T follicular helper cell (primary cell): ENCODE results near the gene RREB1.
"Not testable (repeated sequence)": the region's sequence is repeated elsewhere in the genome, so short reads cannot be mapped to it uniquely, and the experiment has no call there.

Experiments used
- DNase-seq: peaks from one replicate; pipeline ENCODE4 v3.0.0-alpha.2; 2020; ENCODE audit warnings: low read depth

The RREB1 gene

DNA sequence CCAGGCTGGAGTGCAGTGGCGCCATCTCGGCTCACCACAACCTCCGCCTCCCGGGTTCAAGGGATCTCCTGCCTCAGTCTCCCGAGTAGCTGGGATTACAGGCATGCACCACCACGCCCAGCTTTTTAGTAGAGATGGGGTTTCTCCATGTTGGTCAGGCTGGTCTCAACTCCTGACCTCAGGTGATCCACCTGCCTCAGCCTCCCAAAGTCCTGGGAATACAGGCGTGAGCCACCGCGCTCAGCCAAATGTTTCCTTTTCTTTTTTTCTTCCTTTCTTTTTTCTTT, 155.7 kb downstream of the RREB1 start:
- DNase-seq = not testable (repeated sequence)

DNA sequence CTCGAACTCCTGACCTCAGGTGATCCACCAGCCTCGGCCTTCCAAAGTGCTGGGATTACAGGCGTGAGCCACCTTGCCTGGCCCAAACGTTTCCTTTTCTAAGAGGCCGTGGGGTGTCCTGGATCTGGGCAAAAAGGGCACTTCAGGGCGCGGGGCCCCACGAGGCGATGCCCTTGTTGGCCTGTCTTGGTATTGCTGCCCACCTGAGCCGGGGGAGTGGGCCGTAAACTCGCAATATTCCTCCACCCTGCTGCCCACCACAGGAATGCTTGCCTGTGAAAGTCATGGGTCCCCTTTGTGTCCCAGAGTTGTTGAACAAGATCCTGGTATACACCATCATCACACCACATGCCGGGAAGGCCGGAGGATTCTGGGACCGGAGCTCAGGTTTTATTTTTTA, 156.3 kb downstream of the RREB1 start:
- DNase-seq = no peak

DNA sequence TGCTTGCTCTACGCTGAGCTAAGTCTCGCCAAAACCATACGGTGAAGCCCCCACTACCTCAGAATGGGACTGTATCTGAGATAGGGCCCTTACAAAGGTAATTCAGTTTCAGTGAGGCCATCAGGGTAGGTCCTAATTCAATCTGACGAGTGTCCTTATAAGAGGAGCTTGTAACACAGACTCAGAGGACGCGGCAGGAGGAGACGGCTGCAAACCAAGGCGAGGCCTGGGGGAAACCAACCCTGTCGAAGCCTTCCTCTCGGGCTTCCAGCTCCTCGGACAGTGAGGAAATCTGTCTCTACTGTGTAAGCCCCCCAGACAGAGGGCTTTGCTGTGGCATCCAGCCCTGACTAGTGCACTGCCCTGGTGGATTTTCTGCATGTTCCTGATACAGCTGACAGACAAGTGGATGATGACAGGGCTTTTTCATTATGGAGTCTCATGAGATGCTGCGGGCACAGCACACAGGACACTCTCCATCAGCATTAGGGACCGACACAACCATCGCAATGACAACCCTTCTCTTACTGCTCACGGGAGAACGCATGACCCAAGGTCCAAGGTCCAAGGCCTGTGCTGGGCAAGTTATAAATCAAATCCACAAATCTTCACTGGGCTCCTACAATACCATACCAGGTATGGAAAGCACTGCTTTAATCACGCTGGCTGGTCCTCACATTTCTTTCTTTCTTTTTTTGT, 157.1 kb downstream of the RREB1 start:
- no peak for DNase-seq

DNA sequence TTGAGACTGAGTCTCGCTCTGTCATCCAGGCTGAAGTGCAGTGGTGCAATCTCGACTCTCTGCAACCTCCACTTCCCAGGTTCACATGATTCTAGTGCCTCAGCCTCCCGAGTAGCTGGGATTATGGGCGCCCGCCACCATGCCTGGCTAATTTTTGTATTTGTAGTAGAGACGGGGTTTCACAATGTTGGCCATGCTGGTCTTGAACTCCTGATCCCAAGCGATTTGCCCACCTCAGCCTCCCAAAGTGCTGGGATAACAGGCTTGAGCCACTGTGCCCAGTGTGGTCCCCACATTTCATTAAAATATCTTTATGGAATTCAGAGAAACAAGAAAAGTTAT, 157.6 kb downstream of the RREB1 start:
- DNase-seq = not testable (repeated sequence)

DNA sequence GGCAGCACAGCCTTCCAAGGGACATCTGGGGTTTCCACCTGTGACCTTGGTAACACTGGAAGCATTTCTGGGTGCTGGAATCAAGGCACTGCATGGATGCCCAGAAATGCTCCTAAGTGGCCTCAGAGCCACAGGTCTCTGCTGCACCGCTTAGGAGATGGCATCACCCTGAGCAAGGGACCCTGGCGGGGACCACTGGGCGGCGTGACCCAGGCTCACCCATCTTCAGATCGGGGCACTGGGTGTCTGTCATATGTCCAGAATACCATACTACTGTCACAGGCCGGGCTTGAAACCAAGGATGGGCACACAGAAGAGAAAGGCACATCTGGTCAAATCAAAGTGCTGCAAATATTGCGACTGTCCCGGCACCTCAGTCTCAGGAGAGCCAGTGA, 159.3 kb downstream of the RREB1 start:
- DNase-seq = no peak

DNA sequence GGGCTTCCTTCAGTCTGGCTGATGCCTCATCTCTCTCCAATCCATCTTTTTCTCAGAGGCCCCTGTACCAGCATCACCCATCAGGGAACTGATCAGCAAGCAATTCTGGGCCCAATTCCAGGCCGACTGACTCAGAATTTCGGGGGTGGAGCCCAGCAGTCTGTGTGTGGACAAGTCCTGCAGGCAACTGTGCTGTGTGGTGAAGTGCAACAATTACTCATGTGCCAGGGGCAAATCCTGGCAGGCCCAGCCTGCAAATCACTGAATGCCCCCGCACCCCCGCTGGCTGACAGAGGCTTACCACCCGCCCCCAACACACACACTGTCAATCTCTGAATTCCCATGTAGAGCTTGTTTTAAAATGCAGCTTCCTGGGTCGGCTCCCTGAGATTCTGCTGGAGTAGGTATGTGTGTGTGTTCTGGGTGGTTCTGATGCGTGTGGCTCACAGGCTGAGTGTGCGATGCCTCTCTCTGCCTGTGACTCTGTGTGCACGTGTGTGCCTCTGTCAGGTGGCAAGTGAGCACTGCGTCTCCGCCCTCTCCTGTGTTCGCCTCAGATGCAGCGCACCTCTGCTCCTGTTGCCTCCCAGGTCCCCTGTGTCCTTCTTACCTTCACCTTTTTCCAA, 159.8 kb downstream of the RREB1 start:
- no peak for DNase-seq

DNA sequence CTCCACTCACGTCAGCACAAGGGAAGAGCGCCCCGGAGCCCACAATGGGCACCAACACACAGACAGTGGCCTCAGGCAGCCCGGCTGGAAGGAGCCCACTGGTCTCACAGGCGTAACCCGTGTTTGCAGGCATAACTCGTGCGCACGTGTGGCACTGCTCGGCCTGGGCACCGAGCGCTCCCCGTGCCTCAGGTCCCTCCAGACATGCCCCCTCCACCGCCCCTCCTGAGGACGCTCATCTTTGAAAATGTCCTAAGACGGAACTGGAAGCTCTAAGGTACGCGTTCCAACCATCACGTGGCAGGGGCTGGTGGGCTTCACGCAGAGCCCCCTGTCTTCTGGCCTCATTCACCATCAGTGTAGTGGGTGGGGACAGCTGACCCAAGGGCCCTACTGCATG, 160.6 kb downstream of the RREB1 start:
- no peak for DNase-seq

DNA sequence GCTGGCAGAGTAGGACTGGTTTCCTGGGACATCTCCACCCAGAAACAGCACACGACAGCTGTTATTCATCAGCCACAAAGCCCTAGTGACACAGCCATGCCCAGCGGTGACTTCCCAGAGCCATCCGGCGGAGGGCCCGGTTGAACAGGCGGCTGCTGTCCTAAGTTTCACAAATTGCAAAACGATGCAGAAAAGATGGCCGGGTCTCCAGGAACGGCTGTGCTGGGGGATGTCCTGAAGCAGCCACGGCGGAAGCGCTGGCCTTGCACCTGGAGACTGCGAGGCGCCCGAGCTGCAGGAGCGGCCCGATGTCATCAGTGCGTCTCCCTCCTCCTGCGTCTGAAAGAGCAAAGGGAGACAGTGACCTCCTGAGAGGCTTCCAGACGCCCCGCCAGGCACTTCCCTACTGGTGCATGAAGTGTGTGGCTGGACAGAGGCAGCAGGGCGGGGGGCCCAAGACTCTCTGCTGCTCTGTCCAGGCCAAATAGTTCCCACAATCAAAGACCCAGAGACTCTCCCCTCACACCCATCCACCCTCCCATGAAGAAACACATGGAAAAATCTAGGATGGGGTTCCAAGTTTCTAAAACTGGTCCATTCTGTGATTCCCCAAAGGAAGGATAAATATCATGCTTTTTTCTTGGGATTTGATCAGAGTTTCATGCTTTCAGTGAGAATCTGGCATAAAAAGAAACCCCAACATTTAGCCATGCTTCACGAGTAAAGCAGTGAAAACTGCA, 161.2 kb downstream of the RREB1 start:
- no peak for DNase-seq

DNA sequence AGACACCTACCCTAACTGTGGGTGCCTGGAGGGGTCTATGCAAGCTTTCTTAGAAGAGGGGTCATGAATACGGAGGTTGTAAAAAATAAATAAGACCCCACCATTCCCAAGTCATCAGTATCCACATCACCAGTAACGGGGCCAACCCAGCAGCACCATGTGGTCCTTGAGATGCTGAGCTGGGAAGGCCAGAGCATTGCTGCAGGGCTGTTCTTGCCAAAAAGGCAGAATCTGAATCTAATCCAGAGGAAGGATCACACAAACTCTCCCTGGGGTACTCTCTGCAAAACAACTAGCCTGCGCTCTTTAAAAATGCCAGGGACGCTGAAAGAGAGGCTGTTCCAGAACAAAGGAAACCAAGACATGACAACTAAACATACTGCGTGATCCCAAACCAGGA, 162.1 kb downstream of the RREB1 start:
- no peak for DNase-seq

DNA sequence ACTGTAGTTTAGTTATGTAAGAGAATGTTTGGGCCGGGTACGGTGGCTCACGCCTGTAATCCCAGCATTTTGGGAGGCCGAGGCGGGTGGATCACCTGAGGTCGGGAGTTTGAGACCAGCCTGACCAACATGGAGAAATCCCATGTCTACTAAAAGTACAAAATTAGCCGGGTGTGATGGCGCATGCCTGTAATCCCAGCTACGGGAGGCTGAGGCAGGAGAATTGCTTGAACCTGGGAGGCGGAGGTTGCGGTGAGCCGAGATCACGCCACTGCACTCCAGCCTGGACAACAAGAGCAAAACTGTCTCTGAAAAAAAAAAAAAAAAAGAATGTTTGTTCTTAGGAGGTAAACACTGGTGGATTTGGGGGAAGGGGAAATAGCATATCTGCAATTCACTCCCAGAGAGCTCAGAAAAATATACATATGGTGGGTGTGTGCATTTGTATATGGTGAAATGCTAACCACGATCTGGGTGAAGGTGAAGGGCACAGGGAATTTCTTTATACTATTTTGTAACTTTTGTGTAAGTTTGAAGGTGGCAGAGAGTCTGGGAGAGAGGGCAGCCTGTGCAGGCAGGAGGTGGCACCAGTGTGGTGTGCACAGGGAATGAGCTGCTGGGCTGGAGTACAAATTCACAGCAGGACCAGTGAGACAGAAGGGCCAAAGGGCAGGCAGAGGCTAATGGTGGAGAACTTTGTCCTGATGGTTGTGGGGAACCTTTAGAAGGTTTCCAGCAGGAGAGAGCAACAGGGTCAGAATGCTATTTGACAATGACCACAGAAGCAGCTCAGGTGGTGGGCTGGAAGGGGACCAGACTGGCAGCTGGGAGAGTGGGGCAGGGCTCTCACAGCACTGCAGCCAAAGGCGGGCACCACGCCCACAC, 162.8 kb downstream of the RREB1 start:
- no peak for DNase-seq

DNA sequence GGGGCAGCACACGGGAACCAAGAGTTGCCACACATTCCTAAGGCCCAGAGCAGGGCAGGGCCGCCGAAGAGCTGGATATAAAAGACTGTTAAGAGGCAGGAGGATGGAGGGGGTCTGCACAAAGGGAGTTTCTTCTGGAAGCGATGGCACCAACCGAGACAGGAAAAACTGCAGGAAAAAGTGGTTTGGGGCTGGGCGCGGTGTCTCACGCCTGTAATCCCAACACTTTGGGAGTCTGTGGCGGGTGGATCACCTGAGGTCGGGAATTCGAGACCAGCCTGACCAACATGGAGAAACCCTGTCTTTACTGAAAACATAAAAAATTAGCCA, 163.4 kb downstream of the RREB1 start:
- DNase-seq = no peak

DNA sequence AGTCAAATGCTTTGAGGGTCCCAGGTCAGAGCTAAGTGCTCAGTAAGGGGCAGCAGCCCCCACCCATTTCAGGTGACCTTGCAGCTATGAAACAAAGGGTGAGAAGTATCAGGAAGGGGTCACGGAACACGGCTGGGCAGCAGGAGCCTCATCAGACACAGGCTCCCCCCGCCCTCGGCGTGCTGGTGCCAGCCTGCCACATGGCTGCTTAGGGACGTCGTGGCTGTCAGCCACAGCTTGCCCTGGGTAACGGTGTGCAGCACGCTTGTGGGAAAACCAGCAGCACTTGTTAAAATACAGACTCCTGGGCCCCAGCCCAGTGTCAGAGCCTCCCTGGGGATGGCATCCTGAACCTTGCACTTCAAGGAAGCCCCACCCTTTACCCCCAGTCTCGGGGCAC, 165.9 kb downstream of the RREB1 start:
- no peak for DNase-seq

DNA sequence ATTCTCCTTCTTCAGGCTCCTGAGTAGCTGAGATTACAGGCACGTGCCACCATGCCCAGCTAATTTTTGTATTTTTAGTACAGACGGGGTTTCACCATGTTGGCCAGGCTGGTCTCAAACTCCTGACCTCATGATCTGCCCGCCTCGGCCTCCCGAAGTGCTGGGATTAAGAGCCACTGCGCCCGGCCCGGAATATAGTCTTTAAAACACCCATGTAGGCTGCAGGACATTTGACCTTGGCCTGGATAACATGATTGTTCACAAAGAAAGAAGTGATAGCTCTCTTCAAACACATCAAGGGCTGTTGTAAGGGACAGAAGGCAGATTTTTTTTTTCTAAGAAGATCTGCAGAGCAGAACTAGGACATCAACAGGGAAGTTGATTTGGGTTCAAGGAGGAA, 166.8 kb downstream of the RREB1 start:
- DNase-seq = not testable (repeated sequence)

DNA sequence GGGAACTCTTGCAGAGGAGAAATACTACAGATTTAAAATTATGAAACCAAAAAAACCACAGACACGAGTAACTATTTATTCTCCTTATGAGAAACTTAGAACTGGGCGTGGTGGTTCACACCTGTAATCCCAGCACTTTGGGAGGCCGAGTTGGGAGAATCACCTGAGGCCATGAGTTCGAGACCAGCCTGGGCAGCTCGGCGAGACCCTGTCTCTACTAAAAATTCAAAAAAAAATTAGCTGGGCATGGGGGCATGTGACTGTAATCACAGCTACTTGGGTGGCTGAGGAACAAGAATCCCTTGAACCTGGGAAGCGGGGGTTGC, 168.4 kb downstream of the RREB1 start:
- no peak for DNase-seq

DNA sequence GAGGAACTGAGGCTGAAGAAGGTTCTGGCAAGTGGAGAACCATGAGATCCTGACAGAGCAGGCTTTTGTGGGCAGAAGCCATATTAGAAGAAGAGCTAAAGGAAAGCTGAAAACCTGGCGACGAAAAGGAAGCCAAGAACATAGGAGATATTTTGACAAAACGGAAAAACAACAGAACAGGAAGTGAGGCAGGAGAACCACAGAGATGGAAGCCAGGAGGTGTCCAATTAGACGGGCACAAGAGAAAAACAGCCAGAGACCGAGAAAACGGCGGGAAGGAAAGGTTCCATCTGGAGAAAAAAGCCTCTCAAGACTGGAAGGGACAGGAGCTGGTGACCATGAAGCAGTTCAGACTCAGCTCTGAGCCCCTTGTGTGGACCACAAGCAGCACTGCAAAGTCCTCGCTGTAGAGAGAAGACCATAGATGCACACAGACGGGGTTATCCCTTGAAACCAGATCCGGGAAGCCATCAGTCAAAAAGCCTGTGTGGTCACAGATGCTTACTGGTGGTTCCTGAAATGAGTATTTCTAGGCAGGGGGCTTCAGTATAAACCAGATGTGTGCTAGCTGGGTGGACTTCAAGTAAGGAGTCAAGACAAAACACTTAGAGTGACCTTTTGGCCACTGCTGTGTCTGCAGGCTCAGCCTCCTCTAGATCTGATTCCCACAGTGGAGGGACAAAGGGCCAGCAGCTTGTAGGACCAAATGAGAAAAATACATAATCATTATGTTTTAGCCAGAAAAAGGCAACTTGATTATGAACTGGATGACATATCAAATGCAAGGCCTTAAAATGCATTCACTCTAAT, 174.5 kb downstream of the RREB1 start:
- no peak for DNase-seq

DNA sequence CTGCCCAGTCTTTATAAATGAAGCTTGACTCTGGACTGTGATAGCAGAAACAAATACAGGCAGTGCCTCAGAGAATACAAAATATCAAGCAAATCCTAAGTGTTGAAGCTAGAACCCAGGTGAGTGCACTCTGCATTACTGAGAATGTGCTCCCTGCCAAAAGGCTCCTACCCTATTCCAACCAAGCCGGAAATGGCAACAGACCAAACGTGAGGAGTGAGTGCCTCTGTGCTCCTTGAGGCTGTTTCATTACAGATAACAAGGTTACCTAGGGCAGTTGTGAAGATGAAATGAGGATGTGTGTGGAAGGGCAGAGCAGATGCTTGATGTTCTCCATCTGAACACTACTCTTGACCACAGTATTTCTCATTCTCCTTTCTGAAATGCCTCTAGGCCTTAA, 175.9 kb downstream of the RREB1 start:
- no peak for DNase-seq

DNA sequence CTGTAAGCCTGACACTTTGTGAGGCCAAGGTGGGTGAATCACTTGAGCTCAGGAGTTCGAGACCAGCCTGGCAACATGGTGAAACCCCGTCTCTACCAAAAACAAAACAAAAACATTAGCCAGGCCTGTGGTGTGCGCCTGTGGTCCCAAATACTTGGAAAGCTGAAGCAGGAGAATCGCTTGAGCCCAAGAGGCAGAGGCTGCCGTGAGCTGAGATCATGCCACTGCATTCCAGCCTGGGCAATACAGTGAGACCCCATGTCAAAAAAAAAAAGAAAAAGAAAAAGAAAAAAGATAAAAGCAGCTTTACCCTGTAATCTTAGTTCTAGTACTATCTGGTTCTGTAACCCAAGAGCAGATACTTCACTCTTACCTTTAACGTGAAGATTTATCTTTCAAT, 177.7 kb downstream of the RREB1 start:
- no peak for DNase-seq

DNA sequence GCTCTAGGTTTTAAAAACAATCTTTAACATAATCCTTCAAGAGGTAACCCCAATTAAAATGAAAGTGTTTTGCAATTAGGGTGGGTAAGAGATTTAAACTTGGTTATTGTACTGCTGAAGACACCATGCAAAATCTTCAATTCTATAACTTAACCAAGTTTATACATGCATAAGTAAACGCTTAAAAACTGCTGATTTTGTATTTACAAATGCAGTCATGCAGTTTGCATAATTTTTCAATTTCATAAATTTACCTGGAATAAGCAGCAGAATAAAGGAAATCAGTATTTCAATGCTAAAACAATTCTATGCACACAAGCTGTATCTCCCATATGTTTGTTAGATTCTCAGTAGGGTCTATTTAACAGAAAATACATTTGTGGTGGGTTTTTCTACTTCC, 182.3 kb downstream of the RREB1 start:
- DNase-seq = no peak

DNA sequence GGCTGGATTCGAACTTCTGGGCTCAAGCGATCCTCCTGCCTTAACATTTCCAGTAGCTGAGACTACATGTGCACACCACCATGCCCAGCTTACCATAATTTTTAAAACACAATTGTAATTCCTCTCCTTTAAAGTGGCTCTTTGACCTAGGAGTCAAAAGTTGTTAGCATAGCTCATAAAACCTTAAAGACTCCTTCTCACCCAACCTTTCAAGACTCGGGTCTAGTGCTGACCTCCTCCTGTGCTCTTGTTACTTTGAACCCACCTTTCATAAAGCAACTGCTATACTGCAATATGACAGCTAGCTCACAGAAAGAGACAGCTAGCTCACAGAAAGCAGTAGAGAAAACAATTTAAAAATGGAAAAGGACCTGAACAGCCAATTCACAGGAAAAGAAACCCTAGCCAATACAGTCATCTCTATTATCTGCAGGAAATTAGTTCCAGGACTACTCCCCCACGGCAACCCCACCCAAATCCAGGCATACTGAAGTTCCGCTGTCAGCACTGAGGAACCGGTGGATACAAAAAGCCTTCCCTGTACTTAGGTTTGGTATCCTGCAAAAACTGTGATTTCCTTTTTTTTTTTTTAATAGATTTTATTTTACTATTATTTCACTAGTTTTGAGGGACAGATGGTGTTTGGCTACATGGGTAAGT, 185.0 kb downstream of the RREB1 start:
- DNase-seq = no peak

DNA sequence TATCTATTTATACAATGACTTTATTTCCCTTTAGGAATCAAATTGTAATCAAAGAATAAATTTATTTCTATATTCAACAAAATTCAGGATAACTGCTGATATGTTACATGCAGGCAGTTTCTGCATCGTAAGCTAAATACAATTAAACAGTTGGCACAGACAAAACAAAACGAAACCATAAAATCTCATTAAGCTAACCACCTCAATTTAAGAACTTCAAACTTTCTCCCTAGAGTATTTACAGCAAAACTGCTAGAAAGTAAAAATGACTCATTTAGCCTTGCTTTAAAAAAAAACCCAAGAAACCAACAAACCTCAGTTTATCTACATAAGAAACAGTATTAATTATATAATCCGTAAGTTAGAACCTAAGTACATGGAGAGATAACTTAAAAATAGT, 188.2 kb downstream of the RREB1 start:
- no peak for DNase-seq

DNA sequence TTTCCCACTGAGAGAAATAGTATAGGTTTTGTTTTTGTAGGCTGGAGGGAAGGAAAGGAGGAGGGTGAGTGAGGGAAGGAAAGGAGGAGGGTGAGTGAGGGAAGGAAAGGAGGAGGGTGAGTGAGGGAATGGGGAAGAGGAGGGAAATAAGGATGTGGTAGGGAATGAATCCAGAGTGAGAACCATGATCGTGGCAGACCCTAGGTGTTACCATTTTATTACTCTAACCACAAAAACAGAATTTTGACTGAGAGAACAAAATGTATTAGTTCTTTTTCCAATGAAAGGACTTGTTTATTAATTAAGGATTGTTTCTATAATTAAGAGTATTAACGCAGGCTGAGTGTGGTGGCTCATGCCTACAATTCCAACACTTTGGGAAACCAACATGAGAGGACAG, 188.8 kb downstream of the RREB1 start:
- no peak for DNase-seq

DNA sequence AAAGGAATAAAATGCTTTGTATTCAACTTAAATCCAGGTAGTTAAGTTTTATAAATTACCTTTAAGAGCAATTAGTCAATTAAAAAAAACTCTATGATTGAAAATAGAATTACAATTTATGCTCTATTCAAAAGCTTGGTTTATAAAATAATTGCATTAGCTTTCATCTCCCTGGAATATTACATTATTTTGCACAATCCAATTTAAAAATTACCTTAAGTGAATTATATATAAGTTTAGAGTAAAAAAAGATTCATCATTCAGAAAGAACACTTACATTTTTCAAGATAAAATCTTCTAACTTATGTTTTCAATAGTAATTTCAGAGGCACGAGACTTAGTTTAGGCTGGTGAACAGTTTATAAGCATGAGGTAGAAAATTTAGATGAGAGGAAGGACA, 190.4 kb downstream of the RREB1 start:
- DNase-seq = no peak
